MM.1S (cell line): Measurements from ENCODE around the gene KIAA0825.

Experiments used
- DNase-seq: peaks from one replicate; pipeline ENCODE4 v3.0.0-alpha.2; 2015
- H2AFZ ChIP-seq: fragments of 300-600 bp; sonication (generic); 2 replicates; pipeline ENCODE4 v1.6.0; 2016; ENCODE audit warnings: antibody characterized with exemption, low read length
- H3F3A ChIP-seq: fragments of 300-600 bp; sonication (generic); 2 replicates; pipeline ENCODE4 v1.6.1; 2016; ENCODE audit warnings: mild to moderate bottlenecking, antibody characterized with exemption, low read length, moderate library complexity, mixed read lengths; ENCODE audit not compliant: insufficient read depth
- H3K27ac ChIP-seq: fragments of 300-600 bp; sonication (generic); 2 replicates; pipeline ENCODE4 v1.5.1; 2016; ENCODE audit warnings: mild to moderate bottlenecking, low read length
- H3K27me3 ChIP-seq: fragments of 300-600 bp; sonication (generic); replicated peaks from 2 replicates; pipeline ENCODE4 v1.6.0; 2016; ENCODE audit warnings: low read length; ENCODE audit not compliant: insufficient read depth
- H3K36me3 ChIP-seq: fragments of 300-600 bp; sonication (generic); replicated peaks from 2 replicates; pipeline ENCODE4 v1.6.1; 2016; ENCODE audit warnings: mild to moderate bottlenecking, low read length, mixed read lengths; ENCODE audit not compliant: insufficient read depth
- H3K4me1 ChIP-seq: fragments of 300-600 bp; sonication (generic); 2 replicates; pipeline ENCODE4 v1.6.1; 2016; ENCODE audit warnings: low read length, mixed read lengths
- H3K4me2 ChIP-seq: fragments of 300-600 bp; sonication (generic); 2 replicates; pipeline ENCODE4 v1.6.0; 2016; ENCODE audit warnings: low read depth, low read length
- H3K4me3 ChIP-seq: fragments of 300-600 bp; sonication (generic); 2 replicates; pipeline ENCODE4 v1.5.1; 2016; ENCODE audit warnings: low read length, mixed read lengths
- H3K79me2 ChIP-seq: fragments of 300-600 bp; sonication (generic); 2 replicates; pipeline ENCODE4 v1.6.1; 2016; ENCODE audit warnings: mixed run types, low read length, mixed read lengths
- H3K9ac ChIP-seq: fragments of 300-600 bp; sonication (generic); 2 replicates; pipeline ENCODE4 v1.6.1; 2016; ENCODE audit warnings: low read length, mixed read lengths
- H3K9me2 ChIP-seq: fragments of 300-600 bp; sonication (generic); replicated peaks from 2 replicates; pipeline ENCODE4 v1.6.1; 2016; ENCODE audit warnings: mild to moderate bottlenecking, low read length, mixed read lengths; ENCODE audit not compliant: insufficient read depth
- H3K9me3 ChIP-seq: fragments of 300-600 bp; sonication (generic); replicated peaks from 2 replicates; pipeline ENCODE4 v1.6.1; 2016; ENCODE audit warnings: mild to moderate bottlenecking, low read length, mixed read lengths; ENCODE audit not compliant: insufficient read depth
- H4K20me1 ChIP-seq: fragments of 300-600 bp; sonication (generic); 2 replicates; pipeline ENCODE4 v1.6.1; 2016; ENCODE audit warnings: mild to moderate bottlenecking, low read length, moderate library complexity, mixed read lengths; ENCODE audit not compliant: insufficient read depth
- EZH2 ChIP-seq: fragments of 300-600 bp; sonication (generic); optimal IDR thresholded peaks from 2 replicates; pipeline ENCODE3; 2017; ENCODE audit warnings: low read depth, mild to moderate bottlenecking, antibody characterized with exemption, low read length, mixed read lengths
- EZH2phosphoT487 ChIP-seq: fragments of 300-600 bp; sonication (generic); IDR thresholded peaks from 2 replicates; pipeline ENCODE4 v1.6.1; 2018; ENCODE audit warnings: antibody characterized with exemption, low read length
- TF ChIP-seq, protein P1 (sequence below): fragments of 300-600 bp; sonication (generic); IDR thresholded peaks from 2 replicates; pipeline ENCODE4 v1.5.1; 2016; ENCODE audit warnings: antibody characterized with exemption, low read length, mixed read lengths

The KIAA0825 gene

DNA sequence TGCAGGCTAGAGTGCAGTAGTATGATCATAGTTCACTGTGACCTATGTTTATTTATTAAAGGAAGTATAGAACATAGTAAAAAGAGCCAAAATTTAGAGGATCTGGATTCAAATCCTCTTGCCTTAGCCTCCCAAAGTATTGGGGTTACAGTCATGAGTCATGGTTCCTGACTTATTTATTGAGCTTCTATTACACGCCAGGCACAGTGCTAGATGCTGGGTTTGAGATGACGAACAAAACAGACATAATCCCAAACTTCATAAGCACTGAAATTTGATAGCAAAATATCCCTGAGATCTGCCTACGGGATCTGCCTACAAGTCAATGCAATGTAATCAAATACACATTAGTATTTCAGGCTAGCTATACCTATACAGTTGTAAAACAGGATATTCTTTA, 2.5 kb downstream of the KIAA0825 start:
- no peak for DNase-seq
- Histone ChIP-seq H2AFZ (no peak overlapping the region), H3K4me3 (no peak overlapping the region)

GRCh38 chr5:94614156-94614805, 4.1 kb downstream of the KIAA0825 start:
- H4K20me1 ChIP-seq = no peaks in the 10 kb centered on the region
- H3K36me3 ChIP-seq = no peaks in the 10 kb centered on the region
- H3K4me3 ChIP-seq = no peak overlapping the region
- 0 out of 2 replicates have a peak, but pooled peaks cover 1% of the 10 kb centered on the region for H3K4me1 ChIP-seq
- no peaks in the 10 kb centered on the region for H3K9me2 ChIP-seq
- H3F3A ChIP-seq = peaks cover 11% of the 10 kb centered on the region
- H2AFZ ChIP-seq = no peak overlapping the region
- no peaks in the 10 kb centered on the region for H3K9me3 ChIP-seq
- H3K4me2 ChIP-seq = no peak overlapping the region
- peaks cover 14% of the 10 kb centered on the region for H3K79me2 ChIP-seq
- TF ChIP-seq, protein P1, sequence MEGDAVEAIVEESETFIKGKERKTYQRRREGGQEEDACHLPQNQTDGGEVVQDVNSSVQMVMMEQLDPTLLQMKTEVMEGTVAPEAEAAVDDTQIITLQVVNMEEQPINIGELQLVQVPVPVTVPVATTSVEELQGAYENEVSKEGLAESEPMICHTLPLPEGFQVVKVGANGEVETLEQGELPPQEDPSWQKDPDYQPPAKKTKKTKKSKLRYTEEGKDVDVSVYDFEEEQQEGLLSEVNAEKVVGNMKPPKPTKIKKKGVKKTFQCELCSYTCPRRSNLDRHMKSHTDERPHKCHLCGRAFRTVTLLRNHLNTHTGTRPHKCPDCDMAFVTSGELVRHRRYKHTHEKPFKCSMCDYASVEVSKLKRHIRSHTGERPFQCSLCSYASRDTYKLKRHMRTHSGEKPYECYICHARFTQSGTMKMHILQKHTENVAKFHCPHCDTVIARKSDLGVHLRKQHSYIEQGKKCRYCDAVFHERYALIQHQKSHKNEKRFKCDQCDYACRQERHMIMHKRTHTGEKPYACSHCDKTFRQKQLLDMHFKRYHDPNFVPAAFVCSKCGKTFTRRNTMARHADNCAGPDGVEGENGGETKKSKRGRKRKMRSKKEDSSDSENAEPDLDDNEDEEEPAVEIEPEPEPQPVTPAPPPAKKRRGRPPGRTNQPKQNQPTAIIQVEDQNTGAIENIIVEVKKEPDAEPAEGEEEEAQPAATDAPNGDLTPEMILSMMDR = no peak
- TF ChIP-seq EZH2 (no peak), EZH2phosphoT487 (no peak)
- no peaks in the 10 kb centered on the region for H3K27me3 ChIP-seq
- H3K27ac ChIP-seq = no peak overlapping the region
- no peak overlapping the region for H3K9ac ChIP-seq
- DNase-seq = no peak

More for the DNA sequence above, 2.5 kb downstream of the KIAA0825 start:
- H3K9ac ChIP-seq = no peak overlapping the region
- no peaks in the 10 kb centered on the region for H3K27me3 ChIP-seq
- no peaks in the 10 kb centered on the region for H3K9me3 ChIP-seq
- H3K27ac ChIP-seq = no peak overlapping the region
- no peaks in the 10 kb centered on the region for H3K9me2 ChIP-seq
- no peaks in the 10 kb centered on the region for H4K20me1 ChIP-seq
- 0 out of 2 replicates have a peak, but pooled peaks cover 5% of the 10 kb centered on the region for H3K4me1 ChIP-seq
- TF ChIP-seq EZH2 (no peak), EZH2phosphoT487 (no peak)
- TF ChIP-seq, protein P1 = no peak
- peaks cover 11% of the 10 kb centered on the region for H3F3A ChIP-seq
- no peak overlapping the region for H3K4me2 ChIP-seq
- H3K79me2 ChIP-seq = peaks cover 29% of the 10 kb centered on the region
- no peaks in the 10 kb centered on the region for H3K36me3 ChIP-seq

GRCh38 chr5:94613583-94613982, 4.8 kb downstream of the KIAA0825 start:
- no peak for TF ChIP-seq EZH2
- TF ChIP-seq, protein P1 = peak; percentile 42
- TF ChIP-seq EZH2phosphoT487 = no peak
- H3K9me3 ChIP-seq = no peaks in the 10 kb centered on the region
- no peak overlapping the region for H3K9ac ChIP-seq
- no peaks in the 10 kb centered on the region for H4K20me1 ChIP-seq
- no peak overlapping the region for H3K27ac ChIP-seq
- H3K79me2 ChIP-seq = peaks cover 7% of the 10 kb centered on the region; the same call in 1 of the 2 replicates
- H3K4me3 ChIP-seq = no peak overlapping the region
- peak; percentile 39 for DNase-seq
- no peaks in the 10 kb centered on the region for H3K27me3 ChIP-seq
- no peak overlapping the region for H3K4me2 ChIP-seq
- H3K9me2 ChIP-seq = no peaks in the 10 kb centered on the region
- peaks cover 11% of the 10 kb centered on the region for H3F3A ChIP-seq
- H3K36me3 ChIP-seq = no peaks in the 10 kb centered on the region
- no peaks in the 10 kb centered on the region for H3K4me1 ChIP-seq
- no peak overlapping the region for H2AFZ ChIP-seq
